GM12878 (cell line): ENCODE measurements around the gene FBXO7. TPM values are rescaled to one million over a fixed set of nuclear protein-coding genes. Genes with fewer than 3 reads are reported as not detected.

Experiments
- ATAC-seq: fragments of 200-7000 bp; cut with Tn5 transposase; 3 replicates; pipeline ENCODE4 v1.9.1; 2020; ENCODE audit warnings: mild to moderate bottlenecking, moderate library complexity
- BruUV-seq: library from RNA; stranded (reverse); fragments of 400-500 nt; replicated peaks from 2 replicates; lab custom pipeline; 2021; lab: Mats Ljungman, UMichigan
- CTCF ChIA-PET: fragments of 300-600 bp; sonication (Branson Sonifier 250); formaldehyde crosslinking; extraction: SDS; loops from one replicate; lab custom pipeline; 2021; ENCODE audit warnings: inconsistent platforms; lab: Yijun Ruan, JAX
- POLR2A ChIA-PET: fragments of 350-600 bp; formaldehyde crosslinking; extraction: SDS; loops from one replicate; lab custom pipeline; 2021; ENCODE audit warnings: inconsistent platforms; lab: Charles Lee
- RAD21 ChIA-PET: fragments of 300-600 bp; sonication (Branson Sonifier 250); formaldehyde crosslinking; loops from one replicate; lab custom pipeline; 2023; ENCODE audit warnings: antibody characterized with exemption; ENCODE audit not compliant: unreplicated experiment; lab: Charles Lee
- SMC1A ChIA-PET: fragments of 300-600 bp; sonication (Branson Sonifier 250); formaldehyde crosslinking; loops from one replicate; lab custom pipeline; 2023; ENCODE audit not compliant: unreplicated experiment, uncharacterized antibody; lab: Charles Lee
- DNase-seq: peaks from one replicate; pipeline ENCODE4 v3.0.0-alpha.2; 2011; ENCODE audit warnings: low read depth, low spot score
- FAIRE-seq: peaks from 3 replicates; lab custom pipeline; 2011; peaks lifted over from hg19 to GRCh38; lab: Jason Lieb, UNC
- H2AFZ ChIP-seq: 2 replicates; pipeline ENCODE4 v1.6.0; 2011; ENCODE audit warnings: low read depth, low read length, control low read depth; ENCODE audit not compliant: control insufficient read depth
- H3K27ac ChIP-seq: 2 replicates; pipeline ENCODE4 v1.5.1; 2011; ENCODE audit warnings: control low read depth; ENCODE audit not compliant: control insufficient read depth, insufficient read depth
- H3K27me3 ChIP-seq, 2 experiments: replicated peaks in 1 of 2; 2 replicates each; pipeline versions ENCODE4 v1.6.0 to v1.6.1; 2011; ENCODE audit warnings: low read length in 1 of 2; ENCODE audit not compliant: control insufficient read depth in 2 of 2, insufficient read depth in 2 of 2
- H3K36me3 ChIP-seq, 2 experiments: 2 replicates each; pipeline ENCODE4 v1.5.1; 2011; ENCODE audit warnings: low read length in 1 of 2; ENCODE audit not compliant: control insufficient read depth in 2 of 2, insufficient read depth in 2 of 2
- H3K4me1 ChIP-seq: 2 replicates; pipeline ENCODE4 v1.6.1; 2011; ENCODE audit warnings: mild to moderate bottlenecking, low read length, moderate library complexity, mixed read lengths; ENCODE audit not compliant: control insufficient read depth, insufficient read depth
- H3K4me2 ChIP-seq: 2 replicates; pipeline ENCODE4 v1.6.0; 2011; ENCODE audit warnings: control low read depth; ENCODE audit not compliant: control insufficient read depth, insufficient read depth
- H3K4me3 ChIP-seq: fragments of 200-600 bp; sonication (generic); 2 replicates; pipeline ENCODE4 v1.5.1; 2016
- H3K79me2 ChIP-seq: 2 replicates; pipeline ENCODE4 v1.6.0; 2011; ENCODE audit warnings: low read length; ENCODE audit not compliant: control insufficient read depth, insufficient read depth
- H3K9ac ChIP-seq: 2 replicates; pipeline ENCODE4 v1.8.0; 2011; ENCODE audit warnings: low read length, control low read depth, mixed read lengths; ENCODE audit not compliant: control insufficient read depth, insufficient read depth
- H3K9me3 ChIP-seq: replicated peaks from 3 replicates; pipeline ENCODE4 v1.5.1; 2011; ENCODE audit warnings: mild to moderate bottlenecking, low read length; ENCODE audit not compliant: control insufficient read depth, insufficient read depth
- H4K20me1 ChIP-seq: 2 replicates; pipeline ENCODE4 v1.6.0; 2011; ENCODE audit not compliant: control insufficient read depth, insufficient read depth
- BACH1 ChIP-seq: fragments of 450-650 bp; IDR thresholded peaks from 2 replicates; pipeline ENCODE4 v1.6.1; 2017; ENCODE audit warnings: mild to moderate bottlenecking, borderline replicate concordance
- BHLHE40 ChIP-seq, 2 experiments: fragments of 450-650 bp in 1 of 2; IDR thresholded peaks; 2 replicates each; pipeline ENCODE4 v1.6.1; 2011 to 2017; ENCODE audit warnings: low read depth in 2 of 2, borderline replicate concordance in 1 of 2, improper control_type of control experiment in 1 of 2, low read length in 1 of 2, mild to moderate bottlenecking in 1 of 2
- KAT2A ChIP-seq: conservative IDR thresholded peaks from 2 replicates; pipeline ENCODE4 v1.6.1; 2011; ENCODE audit warnings: low read depth, low read length; ENCODE audit not compliant: control insufficient read depth
- RELA ChIP-seq: fragments of 450-650 bp; IDR thresholded peaks from 2 replicates; pipeline ENCODE4 v1.8.0; 2014; ENCODE audit warnings: borderline replicate concordance; ENCODE audit not compliant: partially characterized antibody
- RFX5 ChIP-seq: IDR thresholded peaks from 2 replicates; pipeline ENCODE4 v1.6.1; 2011; ENCODE audit warnings: low read depth, low read length, improper control_type of control experiment
- SMAD5 ChIP-seq: IDR thresholded peaks from 2 replicates; pipeline ENCODE4 v1.6.1; 2016; ENCODE audit warnings: antibody characterized with exemption, low read depth
- SREBF1 ChIP-seq: IDR thresholded peaks from 2 replicates; pipeline ENCODE4 v1.6.1; 2012; ENCODE audit warnings: mild to moderate bottlenecking, low read length
- WGBS: methylation state at CpG from one replicate; pipeline ENCODE4 v1.1.6; 2016; ENCODE audit warnings: low lambda C conversion rate; ENCODE audit not compliant: insufficient replicate concordance, insufficient coverage; ENCODE audit errors: missing lambda C conversion rate; 5-methylcytosine and 5-hydroxymethylcytosine counted together
- in situ Hi-C: fragments of 300-500 bp; cut with MboI; formaldehyde crosslinking; loops from 9 replicates; pipeline ENCODE4 v1.14.3; 2018; ENCODE audit warnings: mixed read lengths
- intact Hi-C: fragments of 100-400 bp; cut with micrococcal nuclease; formaldehyde crosslinking; loops from one replicate; pipeline ENCODE4 v1.14.2; 2022; ENCODE audit not compliant: unreplicated experiment
- polyA plus RNA-seq, 11 experiments: library from polyadenylated mRNA; depleted of rRNA in 4 of 11; unstranded in 6 of 11; stranded (reverse) in 5 of 11; fragments of >200 nt; fragmentation: Nextera tagmentation in 4 of 11; fragmentation: Illumina TruSeq in 1 of 11; extraction: Ambion mirVana in 4 of 11; extraction: Trizol in 1 of 11; gene quantifications; 1 replicate in 1 of 11; 2 replicates in 10 of 11; pipeline versions ENCODE4 v1.2.1 to v1.2.3, GENCODE V29; 2011 to 2016; ENCODE audit warnings: inconsistent platforms in 2 of 11, missing spikeins in 2 of 11, low read depth in 1 of 11
- total RNA-seq, 4 experiments: library from RNA; depleted of rRNA in 3 of 4; stranded (reverse); fragments of >200 nt in 3 of 4; fragmentation: Illumina TruSeq in 1 of 4; extraction: Trizol in 1 of 4; gene quantifications; 2 replicates each; pipeline versions ENCODE4 v1.2.1 to v1.2.3, GENCODE V29; 2013 to 2021
- TF ChIP-seq, protein P1 (sequence below): IDR thresholded peaks from 2 replicates; pipeline ENCODE4 v1.6.1; 2012; ENCODE audit warnings: improper control_type of control experiment, low read depth, low read length; ENCODE audit not compliant: insufficient replicate concordance
- TF ChIP-seq, protein P2 (sequence below): fragments of 450-650 bp; conservative IDR thresholded peaks from 2 replicates; pipeline ENCODE4 v1.6.1; 2017; ENCODE audit warnings: mild to moderate bottlenecking, moderate library complexity
- TF ChIP-seq, protein P3 (sequence below): fragments of 450-650 bp; IDR thresholded peaks from 2 replicates; pipeline ENCODE4 v1.6.1; 2017; ENCODE audit warnings: mild to moderate bottlenecking, moderate library complexity

FBXO7 gene
- total and polyA plus RNA-seq, 10 of the 15 experiments (the other 5 are each of a cell fraction or from before 2014, with no cell fraction given): 37.3 to 192 (median 110) TPM

DNA sequence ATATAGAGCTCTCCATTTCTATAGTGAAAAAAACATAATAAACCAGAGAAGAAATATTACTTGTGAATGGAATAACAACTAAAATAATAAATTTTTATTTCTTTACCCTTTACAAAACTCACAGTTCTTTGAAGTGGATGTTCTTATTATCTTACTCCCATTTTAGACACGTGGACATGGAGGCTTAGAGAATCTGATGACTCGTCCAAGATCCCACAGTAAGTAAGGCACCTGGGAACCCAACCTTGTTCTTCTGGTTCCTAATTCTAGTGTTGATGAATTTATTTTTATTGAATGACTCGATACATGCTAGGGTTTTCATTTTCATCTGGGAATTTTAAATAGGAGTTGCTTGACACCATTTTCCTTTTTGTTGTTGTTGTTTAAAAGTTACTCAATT, 12.2 kb upstream of the FBXO7 start:
- ATAC-seq (no peak), FAIRE-seq (no peak), DNase-seq (no peak)
- TF ChIP-seq, protein P1, sequence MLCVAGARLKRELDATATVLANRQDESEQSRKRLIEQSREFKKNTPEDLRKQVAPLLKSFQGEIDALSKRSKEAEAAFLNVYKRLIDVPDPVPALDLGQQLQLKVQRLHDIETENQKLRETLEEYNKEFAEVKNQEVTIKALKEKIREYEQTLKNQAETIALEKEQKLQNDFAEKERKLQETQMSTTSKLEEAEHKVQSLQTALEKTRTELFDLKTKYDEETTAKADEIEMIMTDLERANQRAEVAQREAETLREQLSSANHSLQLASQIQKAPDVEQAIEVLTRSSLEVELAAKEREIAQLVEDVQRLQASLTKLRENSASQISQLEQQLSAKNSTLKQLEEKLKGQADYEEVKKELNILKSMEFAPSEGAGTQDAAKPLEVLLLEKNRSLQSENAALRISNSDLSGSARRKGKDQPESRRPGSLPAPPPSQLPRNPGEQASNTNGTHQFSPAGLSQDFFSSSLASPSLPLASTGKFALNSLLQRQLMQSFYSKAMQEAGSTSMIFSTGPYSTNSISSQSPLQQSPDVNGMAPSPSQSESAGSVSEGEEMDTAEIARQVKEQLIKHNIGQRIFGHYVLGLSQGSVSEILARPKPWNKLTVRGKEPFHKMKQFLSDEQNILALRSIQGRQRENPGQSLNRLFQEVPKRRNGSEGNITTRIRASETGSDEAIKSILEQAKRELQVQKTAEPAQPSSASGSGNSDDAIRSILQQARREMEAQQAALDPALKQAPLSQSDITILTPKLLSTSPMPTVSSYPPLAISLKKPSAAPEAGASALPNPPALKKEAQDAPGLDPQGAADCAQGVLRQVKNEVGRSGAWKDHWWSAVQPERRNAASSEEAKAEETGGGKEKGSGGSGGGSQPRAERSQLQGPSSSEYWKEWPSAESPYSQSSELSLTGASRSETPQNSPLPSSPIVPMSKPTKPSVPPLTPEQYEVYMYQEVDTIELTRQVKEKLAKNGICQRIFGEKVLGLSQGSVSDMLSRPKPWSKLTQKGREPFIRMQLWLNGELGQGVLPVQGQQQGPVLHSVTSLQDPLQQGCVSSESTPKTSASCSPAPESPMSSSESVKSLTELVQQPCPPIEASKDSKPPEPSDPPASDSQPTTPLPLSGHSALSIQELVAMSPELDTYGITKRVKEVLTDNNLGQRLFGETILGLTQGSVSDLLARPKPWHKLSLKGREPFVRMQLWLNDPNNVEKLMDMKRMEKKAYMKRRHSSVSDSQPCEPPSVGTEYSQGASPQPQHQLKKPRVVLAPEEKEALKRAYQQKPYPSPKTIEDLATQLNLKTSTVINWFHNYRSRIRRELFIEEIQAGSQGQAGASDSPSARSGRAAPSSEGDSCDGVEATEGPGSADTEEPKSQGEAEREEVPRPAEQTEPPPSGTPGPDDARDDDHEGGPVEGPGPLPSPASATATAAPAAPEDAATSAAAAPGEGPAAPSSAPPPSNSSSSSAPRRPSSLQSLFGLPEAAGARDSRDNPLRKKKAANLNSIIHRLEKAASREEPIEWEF: no peak
- TF ChIP-seq SREBF1: no peak
- no peak for TF ChIP-seq SMAD5
- TF ChIP-seq, protein P2, sequence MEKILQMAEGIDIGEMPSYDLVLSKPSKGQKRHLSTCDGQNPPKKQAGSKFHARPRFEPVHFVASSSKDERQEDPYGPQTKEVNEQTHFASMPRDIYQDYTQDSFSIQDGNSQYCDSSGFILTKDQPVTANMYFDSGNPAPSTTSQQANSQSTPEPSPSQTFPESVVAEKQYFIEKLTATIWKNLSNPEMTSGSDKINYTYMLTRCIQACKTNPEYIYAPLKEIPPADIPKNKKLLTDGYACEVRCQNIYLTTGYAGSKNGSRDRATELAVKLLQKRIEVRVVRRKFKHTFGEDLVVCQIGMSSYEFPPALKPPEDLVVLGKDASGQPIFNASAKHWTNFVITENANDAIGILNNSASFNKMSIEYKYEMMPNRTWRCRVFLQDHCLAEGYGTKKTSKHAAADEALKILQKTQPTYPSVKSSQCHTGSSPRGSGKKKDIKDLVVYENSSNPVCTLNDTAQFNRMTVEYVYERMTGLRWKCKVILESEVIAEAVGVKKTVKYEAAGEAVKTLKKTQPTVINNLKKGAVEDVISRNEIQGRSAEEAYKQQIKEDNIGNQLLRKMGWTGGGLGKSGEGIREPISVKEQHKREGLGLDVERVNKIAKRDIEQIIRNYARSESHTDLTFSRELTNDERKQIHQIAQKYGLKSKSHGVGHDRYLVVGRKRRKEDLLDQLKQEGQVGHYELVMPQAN: no peak
- TF ChIP-seq BHLHE40 (IDR thresholded peaks at IDR 0.05; ENCODE audit: borderline replicate concordance in 1 of 2, low read depth in 2 of 2, low read length in 1 of 2): no peak
- TF ChIP-seq KAT2A: no peak
- TF ChIP-seq, protein P3, sequence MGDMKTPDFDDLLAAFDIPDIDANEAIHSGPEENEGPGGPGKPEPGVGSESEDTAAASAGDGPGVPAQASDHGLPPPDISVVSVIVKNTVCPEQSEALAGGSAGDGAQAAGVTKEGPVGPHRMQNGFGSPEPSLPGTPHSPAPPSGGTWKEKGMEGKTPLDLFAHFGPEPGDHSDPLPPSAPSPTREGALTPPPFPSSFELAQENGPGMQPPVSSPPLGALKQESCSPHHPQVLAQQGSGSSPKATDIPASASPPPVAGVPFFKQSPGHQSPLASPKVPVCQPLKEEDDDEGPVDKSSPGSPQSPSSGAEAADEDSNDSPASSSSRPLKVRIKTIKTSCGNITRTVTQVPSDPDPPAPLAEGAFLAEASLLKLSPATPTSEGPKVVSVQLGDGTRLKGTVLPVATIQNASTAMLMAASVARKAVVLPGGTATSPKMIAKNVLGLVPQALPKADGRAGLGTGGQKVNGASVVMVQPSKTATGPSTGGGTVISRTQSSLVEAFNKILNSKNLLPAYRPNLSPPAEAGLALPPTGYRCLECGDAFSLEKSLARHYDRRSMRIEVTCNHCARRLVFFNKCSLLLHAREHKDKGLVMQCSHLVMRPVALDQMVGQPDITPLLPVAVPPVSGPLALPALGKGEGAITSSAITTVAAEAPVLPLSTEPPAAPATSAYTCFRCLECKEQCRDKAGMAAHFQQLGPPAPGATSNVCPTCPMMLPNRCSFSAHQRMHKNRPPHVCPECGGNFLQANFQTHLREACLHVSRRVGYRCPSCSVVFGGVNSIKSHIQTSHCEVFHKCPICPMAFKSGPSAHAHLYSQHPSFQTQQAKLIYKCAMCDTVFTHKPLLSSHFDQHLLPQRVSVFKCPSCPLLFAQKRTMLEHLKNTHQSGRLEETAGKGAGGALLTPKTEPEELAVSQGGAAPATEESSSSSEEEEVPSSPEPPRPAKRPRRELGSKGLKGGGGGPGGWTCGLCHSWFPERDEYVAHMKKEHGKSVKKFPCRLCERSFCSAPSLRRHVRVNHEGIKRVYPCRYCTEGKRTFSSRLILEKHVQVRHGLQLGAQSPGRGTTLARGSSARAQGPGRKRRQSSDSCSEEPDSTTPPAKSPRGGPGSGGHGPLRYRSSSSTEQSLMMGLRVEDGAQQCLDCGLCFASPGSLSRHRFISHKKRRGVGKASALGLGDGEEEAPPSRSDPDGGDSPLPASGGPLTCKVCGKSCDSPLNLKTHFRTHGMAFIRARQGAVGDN: no peak
- no peak for TF ChIP-seq BACH1
- no peak for TF ChIP-seq RFX5
- no peak for TF ChIP-seq RELA
- 0% methylated on average over 3 of the region's 3 CpGs for WGBS
- H3K79me2 ChIP-seq: no peaks in the 10 kb centered on the region
- H3K27me3 ChIP-seq: no peaks in the 10 kb centered on the region; a peak in 1 of 4 replicates
- no peak overlapping the region for H3K4me2 ChIP-seq
- H3K4me1 ChIP-seq: no peaks in the 10 kb centered on the region
- H2AFZ ChIP-seq: no peak overlapping the region
- intact Hi-C loops: no loop called here
- CTCF ChIA-PET: no interaction called here
- RAD21 ChIA-PET: no interaction called here
- BruUV-seq: no TSS peak
- SMC1A ChIA-PET: no interaction called here
- no peaks in the 10 kb centered on the region for H4K20me1 ChIP-seq
- POLR2A ChIA-PET: no interaction called here
- in situ Hi-C loops: no loop called here
- no peaks in the 10 kb centered on the region for H3K36me3 ChIP-seq
- no peaks in the 10 kb centered on the region for H3K9me3 ChIP-seq
- no peak overlapping the region for H3K9ac ChIP-seq
- H3K27ac ChIP-seq: no peak overlapping the region
- H3K4me3 ChIP-seq: no peak overlapping the region
